ENCODE results near the gene CERS3. TPM values are rescaled to one million over a fixed set of nuclear protein-coding genes. Genes with fewer than 3 reads are reported as not detected.

The CERS3 gene
- total RNA-seq, 1 donor from 2014 or later = 43.5 TPM

GRCh38 chr15:100434038-100434437 is 94.7 kb downstream of the CERS3 start:
- peaks cover 8% of the 10 kb centered on the region for H3K4me1 ChIP-seq
- H3K4me3 ChIP-seq = no peak overlapping the region
- no peak overlapping the region for H3K27ac ChIP-seq
- no peak for DNase-seq (ENCODE audit: extremely low spot score in 2 of 2)
- no peaks in the 10 kb centered on the region for H3K36me3 ChIP-seq
- intact Hi-C loops (cut with DNase I) = no loop called here
- no peak for TF ChIP-seq POLR2A (IDR thresholded peaks at IDR 0.05)
- TF ChIP-seq CTCF (IDR thresholded peaks at IDR 0.05) = no peak
- TF ChIP-seq POLR2AphosphoS5 (IDR thresholded peaks at IDR 0.05; ENCODE audit: insufficient read depth in 1 of 2, low read depth in 1 of 2) = no peak
- no peaks in the 10 kb centered on the region for H3K27me3 ChIP-seq
- H3K9me3 ChIP-seq = no peaks in the 10 kb centered on the region

DNA sequence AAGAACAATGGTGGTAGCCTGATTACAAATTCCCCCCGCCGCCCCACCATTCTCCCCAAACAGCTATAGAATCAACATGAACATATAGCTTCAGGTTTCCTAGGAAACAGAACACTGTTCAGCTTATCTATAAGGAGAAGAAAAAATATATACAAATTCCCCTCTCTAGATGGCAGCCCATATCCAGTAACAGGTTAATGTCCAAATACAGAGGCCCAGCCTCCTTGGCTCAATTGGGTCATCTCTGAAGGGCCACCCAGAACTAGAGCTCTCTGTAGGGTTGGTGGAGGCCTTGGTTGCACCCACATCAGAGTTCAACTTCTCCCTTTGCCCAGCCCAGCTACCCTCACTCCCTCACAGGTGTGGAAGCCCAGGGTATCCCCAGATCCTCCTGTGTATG is 95.4 kb downstream of the CERS3 start:
- Histone ChIP-seq H3K4me1 (peaks cover under 1% of the 10 kb centered on the region), H3K27ac (no peak overlapping the region), H3K9me3 (no peaks in the 10 kb centered on the region), H3K27me3 (no peaks in the 10 kb centered on the region), H3K36me3 (no peaks in the 10 kb centered on the region), H3K4me3 (no peak overlapping the region)
- TF ChIP-seq POLR2A (IDR thresholded peaks at IDR 0.05) (no peak), POLR2AphosphoS5 (IDR thresholded peaks at IDR 0.05; ENCODE audit: insufficient read depth in 1 of 2, low read depth in 1 of 2) (no peak), CTCF (IDR thresholded peaks at IDR 0.05) (no peak)
- intact Hi-C loops (cut with DNase I) = no loop called here
- no peak for DNase-seq (ENCODE audit: extremely low spot score in 2 of 2)

GRCh38 chr15:100430411-100430810 is 98.3 kb downstream of the CERS3 start:
- Histone ChIP-seq H3K27ac (no peak overlapping the region), H3K27me3 (no peaks in the 10 kb centered on the region), H3K4me3 (no peak overlapping the region), H3K36me3 (no peaks in the 10 kb centered on the region), H3K4me1 (no peaks in the 10 kb centered on the region), H3K9me3 (no peaks in the 10 kb centered on the region)
- DNase-seq (ENCODE audit: extremely low spot score in 2 of 2) = no peak
- no peak for TF ChIP-seq POLR2A (IDR thresholded peaks at IDR 0.05)
- no peak for TF ChIP-seq CTCF (IDR thresholded peaks at IDR 0.05)
- TF ChIP-seq POLR2AphosphoS5 (IDR thresholded peaks at IDR 0.05; ENCODE audit: insufficient read depth in 1 of 2, low read depth in 1 of 2) = no peak
- intact Hi-C loops (cut with DNase I) = no loop called here

DNA sequence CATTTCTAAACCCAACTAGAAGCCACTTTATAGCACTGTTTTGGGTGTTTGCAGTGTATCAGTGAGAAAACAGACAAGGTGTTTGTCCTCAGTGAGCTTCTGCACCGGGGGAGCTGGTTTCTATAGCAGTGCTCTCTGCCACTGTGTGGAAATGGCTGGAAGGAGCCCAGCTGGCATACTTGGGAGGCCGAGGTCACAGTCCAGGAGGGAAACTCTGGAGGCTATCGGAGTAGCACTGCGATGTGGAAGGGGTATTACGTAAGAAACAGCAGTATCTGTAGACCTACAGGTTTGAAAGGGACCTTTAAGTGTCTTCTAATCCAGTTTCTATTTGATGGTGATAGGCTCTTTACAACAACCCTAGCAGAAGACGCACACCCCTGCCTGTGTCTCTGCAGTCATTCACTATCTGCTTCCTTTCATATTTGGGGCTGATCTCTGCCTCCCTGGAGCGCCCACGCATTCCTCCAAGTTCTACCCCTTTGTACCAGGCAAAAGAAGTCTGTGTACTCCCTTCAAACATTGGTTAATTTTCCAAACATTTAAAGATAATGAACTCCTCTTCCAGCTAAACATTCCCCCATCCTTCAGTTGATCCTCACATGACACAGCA is 99.5 kb downstream of the CERS3 start:
- no peak for TF ChIP-seq CTCF (IDR thresholded peaks at IDR 0.05)
- TF ChIP-seq POLR2AphosphoS5 (IDR thresholded peaks at IDR 0.05; ENCODE audit: insufficient read depth in 1 of 2, low read depth in 1 of 2) = no peak
- no peak for TF ChIP-seq POLR2A (IDR thresholded peaks at IDR 0.05)
- Histone ChIP-seq H3K36me3 (no peaks in the 10 kb centered on the region), H3K27ac (no peak overlapping the region), H3K4me1 (no peaks in the 10 kb centered on the region), H3K4me3 (no peak overlapping the region), H3K9me3 (no peaks in the 10 kb centered on the region), H3K27me3 (no peaks in the 10 kb centered on the region)
- no peak for DNase-seq (ENCODE audit: extremely low spot score in 2 of 2)
- intact Hi-C loops (cut with DNase I) = no loop called here

DNA sequence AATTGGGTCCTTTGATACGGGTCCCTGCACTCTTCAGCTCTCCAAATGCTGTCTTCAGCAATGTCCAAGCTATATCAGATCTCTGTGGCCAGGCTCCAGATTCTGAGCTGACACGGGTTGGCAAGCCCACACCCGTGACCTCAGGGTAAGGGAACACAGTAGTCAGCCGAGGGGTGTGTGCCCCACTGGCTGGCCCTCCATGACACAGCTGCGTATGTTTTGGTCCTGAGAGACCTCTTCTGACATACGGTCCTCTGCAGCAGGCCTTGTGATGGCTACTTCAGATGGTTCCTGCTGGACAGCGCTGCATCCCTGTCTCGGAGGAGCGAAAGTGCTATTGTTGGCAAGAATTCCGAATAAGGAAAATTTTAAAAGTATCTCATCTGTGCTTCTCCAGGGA is 101.8 kb downstream of the CERS3 start:
- Histone ChIP-seq H3K4me3 (no peak overlapping the region), H3K36me3 (no peaks in the 10 kb centered on the region), H3K27me3 (no peaks in the 10 kb centered on the region), H3K9me3 (no peaks in the 10 kb centered on the region), H3K4me1 (no peaks in the 10 kb centered on the region), H3K27ac (no peak overlapping the region)
- TF ChIP-seq POLR2AphosphoS5 (IDR thresholded peaks at IDR 0.05; ENCODE audit: insufficient read depth in 1 of 2, low read depth in 1 of 2) = no peak
- TF ChIP-seq POLR2A (IDR thresholded peaks at IDR 0.05) = no peak
- no peak for TF ChIP-seq CTCF (IDR thresholded peaks at IDR 0.05)
- DNase-seq (ENCODE audit: extremely low spot score in 2 of 2) = no peak
- intact Hi-C loops (cut with DNase I) = no loop called here

Data from vagina (tissue), 2 donors.